SU-DHL-6 (cell line): ENCODE data around the gene WDR73.

Experiments
- CTCF ChIP-seq: fragments of 200-600 bp; sonication (generic); IDR thresholded peaks from one replicate; pipeline ENCODE4 v1.5.1; 2017; ENCODE audit warnings: antibody characterized with exemption, mild to moderate bottlenecking, low read length, moderate library complexity; ENCODE audit not compliant: insufficient read depth, poor library complexity, severe bottlenecking
- EZH2phosphoT487 ChIP-seq: fragments of 200-600 bp; sonication (generic), shearing (Covaris generic); conservative IDR thresholded peaks from 2 replicates; pipeline ENCODE4 v1.6.1; 2018; ENCODE audit warnings: mild to moderate bottlenecking, antibody characterized with exemption, low read length, moderate library complexity, mixed read lengths

- TF ChIP-seq CTCF (no peak), EZH2phosphoT487 (no peak)
Measured at GRCh38 chr15:84645496-84645895, 8.6 kb downstream of the WDR73 start.
